ENCODE measurements around the gene NR2F6.

DNA sequence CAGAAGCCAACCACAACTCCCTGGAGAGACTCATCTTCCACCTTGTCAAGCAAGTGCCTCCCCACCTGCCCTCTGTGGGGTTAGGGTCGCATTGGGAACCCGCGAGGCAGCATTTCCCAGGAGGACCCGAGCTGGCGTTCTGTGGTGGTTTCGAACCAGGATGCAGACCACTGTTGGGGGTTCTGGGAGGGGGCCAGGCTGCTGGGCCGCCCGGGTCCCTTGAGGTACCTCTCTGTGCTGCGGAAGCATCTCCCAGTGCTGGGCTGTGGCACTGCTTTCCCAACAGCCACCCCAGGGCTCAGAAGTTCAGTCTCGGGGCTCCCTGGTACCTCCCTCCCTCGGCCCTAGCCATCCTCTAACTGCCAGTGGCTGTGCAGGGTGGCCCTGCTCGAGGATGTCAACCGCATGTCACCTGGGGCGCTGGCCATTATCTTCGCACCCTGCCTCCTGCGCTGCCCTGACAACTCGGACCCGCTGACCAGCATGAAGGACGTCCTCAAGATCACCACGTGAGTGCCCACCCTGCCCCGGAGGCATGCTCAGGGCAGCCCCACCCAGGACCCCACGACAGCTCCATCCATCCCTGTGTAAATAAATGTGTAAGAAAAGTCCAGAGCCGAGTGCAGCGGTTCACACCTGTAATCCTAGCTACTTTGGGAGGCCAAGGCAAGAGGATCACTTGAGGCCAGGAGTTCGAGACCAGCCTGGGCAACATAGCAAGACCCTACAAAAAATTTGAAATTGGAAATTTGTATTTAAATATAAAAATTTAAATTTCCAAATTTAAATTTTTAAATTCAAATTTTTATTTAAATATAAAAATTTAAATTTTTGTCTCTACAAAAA is 38.8 kb downstream of the NR2F6 start:
- TF ChIP-seq, protein P1, sequence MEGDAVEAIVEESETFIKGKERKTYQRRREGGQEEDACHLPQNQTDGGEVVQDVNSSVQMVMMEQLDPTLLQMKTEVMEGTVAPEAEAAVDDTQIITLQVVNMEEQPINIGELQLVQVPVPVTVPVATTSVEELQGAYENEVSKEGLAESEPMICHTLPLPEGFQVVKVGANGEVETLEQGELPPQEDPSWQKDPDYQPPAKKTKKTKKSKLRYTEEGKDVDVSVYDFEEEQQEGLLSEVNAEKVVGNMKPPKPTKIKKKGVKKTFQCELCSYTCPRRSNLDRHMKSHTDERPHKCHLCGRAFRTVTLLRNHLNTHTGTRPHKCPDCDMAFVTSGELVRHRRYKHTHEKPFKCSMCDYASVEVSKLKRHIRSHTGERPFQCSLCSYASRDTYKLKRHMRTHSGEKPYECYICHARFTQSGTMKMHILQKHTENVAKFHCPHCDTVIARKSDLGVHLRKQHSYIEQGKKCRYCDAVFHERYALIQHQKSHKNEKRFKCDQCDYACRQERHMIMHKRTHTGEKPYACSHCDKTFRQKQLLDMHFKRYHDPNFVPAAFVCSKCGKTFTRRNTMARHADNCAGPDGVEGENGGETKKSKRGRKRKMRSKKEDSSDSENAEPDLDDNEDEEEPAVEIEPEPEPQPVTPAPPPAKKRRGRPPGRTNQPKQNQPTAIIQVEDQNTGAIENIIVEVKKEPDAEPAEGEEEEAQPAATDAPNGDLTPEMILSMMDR (IDR thresholded peaks at IDR 0.05; ENCODE audit: low read depth, low read length, poor library complexity, severe bottlenecking), result no peak
- no peak for TF ChIP-seq EZH2phosphoT487 (IDR thresholded peaks at IDR 0.05; ENCODE audit: borderline replicate concordance, low read length)
